HG03571 (cell line): Measurements from ENCODE around the gene CLPX.
"Not testable (repeated sequence)": the region's sequence is repeated elsewhere in the genome, so short reads cannot be mapped to it uniquely, and the experiment has no call there.

Source experiments
- ATAC-seq: cut with Tn5 transposase; IDR thresholded peaks from one replicate; pipeline ENCODE4 v1.9.1; 2021; ENCODE audit not compliant: unreplicated experiment

The CLPX gene

GRCh38 chr15:65184868-65185717 lies at the start of gene CLPX:
TSS of gene CLPX (minus strand) at chr15:65185342. CDS start at chr15:65185153, 189 bp downstream.
- ATAC-seq, result peak; percentile 55

GRCh38 chr15:65233696-65234095 lies 48.6 kb upstream of the CLPX start:
- ATAC-seq, result no peak

GRCh38 chr15:65232520-65232919 lies 47.4 kb upstream of the CLPX start:
- no peak for ATAC-seq

GRCh38 chr15:65231306-65231705 lies 46.2 kb upstream of the CLPX start:
- no peak for ATAC-seq

- not testable (repeated sequence) for ATAC-seq
Observed at GRCh38 chr15:65226901-65227300, 41.8 kb upstream of the CLPX start.

GRCh38 chr15:65226221-65226620 lies 41.1 kb upstream of the CLPX start:
- ATAC-seq, result no peak

GRCh38 chr15:65223996-65224395 lies 38.9 kb upstream of the CLPX start:
- no peak for ATAC-seq

- ATAC-seq, result no peak
Observed at GRCh38 chr15:65222891-65223290, 37.7 kb upstream of the CLPX start.

- no peak for ATAC-seq
Observed at GRCh38 chr15:65221697-65222096, 36.6 kb upstream of the CLPX start.

- ATAC-seq, result no peak
Observed at GRCh38 chr15:65219137-65219536, 34.0 kb upstream of the CLPX start.

- ATAC-seq, result no peak
Observed at GRCh38 chr15:65217526-65218482, 32.7 kb upstream of the CLPX start.

- no peak for ATAC-seq
Observed at GRCh38 chr15:65215496-65215895, 30.4 kb upstream of the CLPX start.

- no peak for ATAC-seq
Observed at GRCh38 chr15:65214010-65214409, 28.9 kb upstream of the CLPX start.

- ATAC-seq, result no peak
Observed at GRCh38 chr15:65213241-65213640, 28.1 kb upstream of the CLPX start.

GRCh38 chr15:65212097-65212496 lies 27.0 kb upstream of the CLPX start:
- ATAC-seq, result no peak

- no peak for ATAC-seq
Observed at GRCh38 chr15:65211482-65211982, 26.4 kb upstream of the CLPX start.

- ATAC-seq, result no peak
Observed at GRCh38 chr15:65210770-65211481, 25.8 kb upstream of the CLPX start, which contains the start of gene CILP. TSS of gene CILP (minus strand) at chr15:65211473. CDS start at chr15:65209755, 1,718 bp downstream.

- no peak for ATAC-seq
Observed at GRCh38 chr15:65209701-65210643, 24.8 kb upstream of the CLPX start.

- ATAC-seq, result no peak
Observed at GRCh38 chr15:65208647-65209046, 23.5 kb upstream of the CLPX start.
